Activated CD4-positive, alpha-beta T cell treated with anti-CD3 and anti-CD28 coated beads, Interleukin-2, amount 50 U/mL, for 24 hours (primary cell): ENCODE measurements around the gene PRKAA1.

Source experiments
- DNase-seq, 2 donors: peaks; one replicate each; pipeline ENCODE4 v3.0.0-alpha.2; 2020; ENCODE audit warnings: low read depth in 1 of 2, low spot score in 1 of 2

The PRKAA1 gene

GRCh38 chr5:40781843-40782409 lies 16.2 kb downstream of the PRKAA1 start:
- DNase-seq: no peak

DNA sequence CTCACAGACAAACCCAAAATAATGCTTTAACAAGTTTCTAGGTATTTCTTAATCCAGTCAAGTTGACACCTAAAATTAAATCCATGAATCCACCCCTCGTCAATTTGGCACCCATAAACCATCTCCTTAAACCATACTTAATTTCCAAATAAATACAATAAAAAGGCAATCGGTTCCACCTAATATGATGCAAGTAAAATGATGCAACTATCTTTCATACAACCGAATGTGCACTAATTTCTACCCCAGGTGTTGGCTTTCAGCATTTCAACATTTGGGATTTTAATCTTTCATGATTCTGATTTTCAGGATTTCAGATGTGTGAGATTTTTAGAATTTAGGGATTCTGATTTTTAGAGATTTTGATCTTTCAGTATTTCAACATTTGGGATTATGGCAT lies 17.3 kb downstream of the PRKAA1 start:
- DNase-seq: no peak

- no peak for DNase-seq
Observed at GRCh38 chr5:40780199-40780598, 18.0 kb downstream of the PRKAA1 start.

DNA sequence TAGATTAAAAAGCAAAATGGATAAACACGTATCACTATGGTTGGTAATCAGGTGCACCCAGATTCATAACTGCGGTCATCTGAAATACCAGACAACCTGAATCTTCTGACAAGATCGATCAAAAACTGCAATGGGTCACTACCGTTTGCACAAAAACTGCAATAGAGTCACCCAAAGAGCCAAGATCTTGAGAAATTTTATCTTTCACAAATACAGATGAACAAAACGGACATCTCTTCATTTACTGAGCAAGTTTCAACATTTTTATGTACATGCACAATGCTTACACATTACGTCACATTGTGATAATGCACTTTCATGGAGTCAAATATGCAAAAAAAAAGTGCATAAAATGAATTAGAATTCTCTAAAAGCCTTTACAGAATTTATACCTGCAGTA lies 18.6 kb downstream of the PRKAA1 start:
- DNase-seq: no peak

DNA sequence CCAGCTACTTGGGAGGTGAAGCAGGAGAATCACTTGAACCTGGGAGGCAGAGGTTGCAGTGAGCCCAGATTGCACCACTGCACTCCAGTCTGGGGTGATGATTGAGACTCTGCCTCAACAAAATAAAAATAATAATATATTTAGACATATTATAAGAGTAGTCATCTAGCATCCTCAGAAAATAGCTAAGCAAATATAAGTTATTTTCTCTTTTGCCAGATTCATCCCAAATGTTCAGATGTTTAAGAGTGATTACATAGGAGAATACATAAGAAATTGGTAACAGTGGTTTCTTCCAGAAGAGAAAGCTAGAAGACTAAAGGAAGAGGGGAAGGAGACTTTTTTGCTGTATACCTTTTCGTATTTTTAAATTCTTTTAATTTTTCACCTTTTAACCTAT lies 20.0 kb downstream of the PRKAA1 start:
- no peak for DNase-seq

- DNase-seq: no peak
Observed at GRCh38 chr5:40776658-40776977, 21.6 kb downstream of the PRKAA1 start.

GRCh38 chr5:40775846-40776657 lies 22.1 kb downstream of the PRKAA1 start:
- no peak for DNase-seq

GRCh38 chr5:40775085-40775845 lies 22.9 kb downstream of the PRKAA1 start:
- DNase-seq: no peak

- no peak for DNase-seq
Observed at GRCh38 chr5:40774623-40775022, 23.6 kb downstream of the PRKAA1 start.

DNA sequence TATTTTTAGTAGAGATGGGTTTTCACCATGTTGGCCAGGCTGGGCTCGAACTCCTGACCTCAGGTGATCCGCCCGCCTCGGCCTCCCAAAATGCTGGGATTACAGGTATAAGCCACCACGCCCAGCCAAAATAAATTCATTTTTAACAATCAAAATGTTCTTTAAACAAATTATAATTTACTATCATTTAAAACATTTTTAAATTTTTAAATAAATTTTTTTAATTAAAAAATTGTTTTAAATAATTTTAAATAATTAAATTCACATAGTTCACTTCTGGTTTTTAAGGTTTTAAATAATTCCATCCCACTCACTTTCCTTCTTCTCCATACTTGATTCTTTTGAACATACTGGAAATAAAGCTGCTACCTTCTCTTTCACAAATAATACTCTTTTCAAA lies 27.4 kb downstream of the PRKAA1 start:
- DNase-seq: no peak

DNA sequence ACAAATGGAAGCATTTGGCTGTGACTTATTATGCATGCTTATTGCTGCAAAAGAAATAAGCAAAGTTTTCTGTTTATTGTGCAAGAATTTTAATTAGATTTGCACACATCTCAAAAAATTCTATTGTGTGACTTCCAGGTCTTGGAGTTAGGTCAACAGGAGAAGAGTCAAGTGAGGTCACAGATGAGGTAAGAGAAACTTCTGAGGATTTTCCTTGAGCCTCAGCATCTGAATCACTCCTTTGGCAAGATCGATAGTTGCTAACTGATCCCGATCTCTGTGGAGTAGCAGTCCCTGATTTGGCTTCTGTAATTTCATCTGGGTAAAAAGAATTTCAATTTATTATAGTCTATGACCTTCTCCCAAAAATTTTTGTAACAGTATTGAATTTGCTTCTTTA lies 35.5 kb downstream of the PRKAA1 start:
- DNase-seq: no peak

DNA sequence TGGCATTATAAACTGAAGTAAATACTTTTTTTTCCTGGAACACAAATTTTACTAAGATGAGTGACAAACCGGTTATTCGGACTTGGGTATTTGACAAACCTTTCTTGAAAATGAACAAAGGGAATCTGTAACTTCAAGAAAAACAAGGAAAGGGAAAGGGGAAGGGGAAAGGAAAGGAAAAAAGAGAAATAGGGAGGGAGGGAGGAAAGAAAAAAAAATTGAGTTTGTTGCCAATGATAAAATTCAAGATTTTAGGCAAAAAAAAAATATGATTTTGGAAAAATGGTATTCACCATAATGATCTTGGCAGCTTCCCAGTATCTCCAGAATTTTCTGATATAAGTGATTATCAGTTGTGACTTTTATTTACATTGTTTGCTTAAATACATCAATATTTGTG lies 40.8 kb downstream of the PRKAA1 start:
- DNase-seq: no peak

DNA sequence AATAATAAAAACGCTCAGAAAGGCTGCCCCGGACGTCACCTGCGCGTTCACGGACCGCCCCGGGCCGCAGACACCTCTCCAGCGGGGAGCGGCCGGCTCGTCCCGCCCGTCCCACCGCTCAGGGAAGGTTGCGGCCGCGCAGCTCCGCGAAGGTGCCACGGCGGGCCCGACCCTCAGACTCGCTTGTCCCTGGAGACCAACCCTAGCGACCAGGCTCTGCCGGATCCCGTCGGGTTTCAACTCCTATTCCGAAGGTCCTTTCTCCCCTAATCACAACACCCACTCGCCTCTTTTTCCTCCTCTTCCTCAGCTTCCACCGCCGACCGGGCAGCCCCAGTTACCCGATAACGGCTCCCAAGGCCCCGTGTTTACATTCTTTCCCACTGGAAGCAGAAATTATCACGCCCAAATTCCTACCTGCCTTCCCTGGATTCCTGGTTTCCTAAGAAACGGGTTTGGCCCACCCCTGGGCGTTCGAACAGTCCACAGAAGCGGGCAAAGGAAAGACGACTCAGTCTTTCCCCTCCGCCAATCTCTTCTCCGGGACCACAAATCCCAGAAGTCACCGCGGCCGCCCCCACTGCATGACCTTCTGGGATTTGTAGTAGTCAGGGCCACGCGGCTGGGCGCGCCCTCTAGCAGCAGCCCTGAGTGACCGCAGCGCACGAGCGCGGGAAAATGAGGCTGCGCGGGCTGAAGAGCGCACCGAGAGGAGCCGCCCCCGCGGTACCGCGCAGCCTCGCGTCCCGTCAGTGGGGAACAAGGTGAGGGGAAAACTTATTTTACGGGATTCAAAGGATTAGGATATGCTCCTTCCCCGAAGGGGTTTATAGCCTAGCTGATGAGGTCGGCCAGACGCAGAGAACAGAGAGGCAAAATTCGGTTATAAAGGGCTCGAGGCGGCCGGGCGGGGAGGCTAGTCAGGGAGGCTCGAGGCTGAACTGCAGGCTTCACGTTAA lies 42.5 kb downstream of the PRKAA1 start, which contains the start of gene TTC33:
TTC33 (minus strand) TSS at position 555 of the 959 bp plus-strand sequence. CDS start 8,943 bp downstream, outside the sequence.
- peak; percentile 90 to 94 for DNase-seq

GRCh38 chr5:40755093-40755406 lies 43.1 kb downstream of the PRKAA1 start:
- DNase-seq: peak; percentile 27 to 62

DNA sequence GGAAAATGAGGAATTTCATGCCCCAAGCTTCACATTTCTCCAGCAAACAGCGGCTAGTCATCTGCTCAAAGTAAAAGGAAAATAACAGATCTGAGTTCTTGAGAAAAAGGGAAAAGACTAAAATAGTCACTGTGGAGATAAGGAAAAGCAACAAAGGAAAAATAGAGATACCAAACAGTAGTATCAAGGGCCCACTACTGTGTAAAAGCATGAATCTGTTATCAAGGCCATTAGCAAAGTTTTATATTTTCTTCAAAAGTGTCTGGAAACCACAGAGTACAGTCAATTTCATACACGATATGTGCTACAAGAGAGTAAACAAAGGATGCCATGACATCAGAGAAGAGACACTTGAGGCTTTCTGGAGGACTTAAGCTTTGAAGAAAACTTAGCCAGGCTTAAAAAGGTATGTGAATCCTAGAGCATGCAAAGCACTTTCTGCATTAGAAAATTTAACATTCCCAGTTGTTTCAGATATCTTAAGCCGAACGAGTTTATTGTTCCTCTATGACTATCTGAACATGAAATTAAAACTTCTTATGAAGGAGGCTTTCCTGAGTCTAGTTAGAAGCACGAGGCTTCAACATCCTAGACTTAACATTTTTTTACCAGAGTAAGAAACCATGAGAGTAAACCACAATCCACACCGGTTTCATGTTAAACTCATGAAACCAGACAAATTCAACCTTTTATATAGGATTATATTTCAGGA lies 43.6 kb downstream of the PRKAA1 start:
- no peak for DNase-seq

- no peak for DNase-seq
Observed at GRCh38 chr5:40746703-40747102, 51.5 kb downstream of the PRKAA1 start.

GRCh38 chr5:40743771-40744170 lies 54.4 kb downstream of the PRKAA1 start:
- no peak for DNase-seq

DNA sequence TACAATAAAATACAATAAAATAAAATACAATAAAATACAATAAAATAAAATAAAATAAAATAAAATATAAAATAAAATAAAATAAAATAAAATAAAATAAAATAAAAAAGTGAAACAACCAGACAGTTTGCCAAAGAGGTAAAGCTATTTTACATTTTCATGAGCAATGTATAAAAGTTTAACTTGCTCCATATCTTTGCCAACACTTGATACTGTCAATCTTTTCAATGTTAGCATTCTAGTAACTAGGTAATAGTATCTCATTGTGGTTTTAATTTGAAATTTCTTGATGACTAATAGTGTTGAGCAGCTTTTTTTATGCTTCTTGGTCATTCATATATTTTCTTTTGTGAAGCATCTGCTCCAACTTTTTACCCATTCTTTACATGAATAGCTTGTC lies 59.7 kb downstream of the PRKAA1 start:
- DNase-seq: no peak

GRCh38 chr5:40736103-40736875 lies 61.9 kb downstream of the PRKAA1 start:
- peak in 1 of 2 donors; percentile 22 for DNase-seq

DNA sequence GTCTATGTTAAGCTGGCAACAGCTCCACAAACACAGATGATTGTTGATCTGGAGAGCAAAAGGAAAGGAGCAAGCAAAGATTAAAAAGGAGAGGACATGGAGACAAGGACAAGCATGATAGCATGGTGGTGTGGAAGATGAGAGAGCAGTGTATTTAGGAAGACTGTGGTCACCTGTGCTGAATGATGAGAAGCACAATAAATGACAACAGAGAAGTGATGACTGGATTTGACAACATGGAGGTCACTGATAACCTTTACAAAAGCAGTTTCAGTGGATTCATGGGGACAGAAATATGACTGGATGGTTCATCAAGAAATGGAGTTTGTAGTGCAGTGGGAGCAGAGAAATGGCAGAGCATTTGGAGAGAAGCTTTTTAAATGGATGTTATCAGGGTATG lies 62.6 kb downstream of the PRKAA1 start:
- DNase-seq: no peak
